Gastrocnemius medialis (tissue), 4 donors: Measurements from ENCODE around the gene CERK. TPM values are rescaled to one million over a fixed set of nuclear protein-coding genes. Genes with fewer than 3 reads are reported as not detected.

Source experiments
- ATAC-seq, 2 donors: fragments of 150-250 bp; one replicate each; pipeline ENCODE4 v1.9.1; 2016
- DNase-seq, 2 donors: peaks; one replicate each; pipeline ENCODE4 v3.0.0-alpha.2; 2019
- H3K27ac ChIP-seq, 4 donors: fragments of 200-600 bp; sonication (generic); 1 replicate in 1 of 4; 2 replicates in 3 of 4; pipeline ENCODE4 v1.5.1; 2016 to 2018; ENCODE audit warnings: mild to moderate bottlenecking in 2 of 4, moderate library complexity in 1 of 4
- H3K27me3 ChIP-seq, 3 donors: fragments of 200-600 bp; sonication (generic) in 2 of 3; 1 replicate in 1 of 3; 2 replicates in 2 of 3; pipeline versions ENCODE4 v1.5.1 to v1.6.0; 2016 to 2019; ENCODE audit warnings: mild to moderate bottlenecking in 1 of 3, moderate library complexity in 1 of 3
- H3K36me3 ChIP-seq, 2 donors: fragments of 200-600 bp; sonication (generic) in 1 of 2; one replicate each; pipeline ENCODE4 v1.5.1; 2017 to 2018
- H3K4me1 ChIP-seq, 2 donors: fragments of 200-600 bp; sonication (generic) in 1 of 2; one replicate each; pipeline ENCODE4 v1.5.1; 2016 to 2017; ENCODE audit warnings: mild to moderate bottlenecking in 2 of 2
- H3K4me3 ChIP-seq, 4 donors: fragments of 200-600 bp; sonication (generic) in 3 of 4; 1 replicate in 1 of 4; 2 replicates in 3 of 4; pipeline ENCODE4 v1.5.1; 2016 to 2019; ENCODE audit warnings: mild to moderate bottlenecking in 2 of 4
- H3K9me3 ChIP-seq, 3 donors: fragments of 200-600 bp; sonication (generic) in 2 of 3; 1 replicate in 1 of 3; 2 replicates in 2 of 3; pipeline ENCODE4 v1.5.1; 2016 to 2019
- CTCF ChIP-seq, 5 experiments: fragments of 450-650 bp in 3 of 5; fragments of 200-600 bp in 2 of 5; sonication (generic) in 2 of 5; IDR thresholded peaks in 4 of 5; conservative IDR thresholded peaks in 1 of 5; 1 replicate in 4 of 5; 2 replicates in 1 of 5; pipeline ENCODE4 v1.5.1; 2016 to 2019; ENCODE audit warnings: antibody characterized with exemption in 5 of 5, mild to moderate bottlenecking in 3 of 5, moderate library complexity in 3 of 5
- POLR2A ChIP-seq, 2 donors: fragments of 450-650 bp; IDR thresholded peaks; one replicate each; pipeline ENCODE4 v1.6.1; 2017; ENCODE audit warnings: antibody characterized with exemption in 2 of 2, mild to moderate bottlenecking in 2 of 2, moderate library complexity in 2 of 2
- in situ Hi-C, 4 donors: fragments of 200-750 bp; cut with MboI; loops; one replicate each; pipeline versions ENCODE4 v1.15.0 to v1.8.0; 2017; ENCODE audit warnings: low sequenced_read_pairs in 4 of 4
- intact Hi-C: fragments of 100-400 bp; cut with DNase I; formaldehyde crosslinking; loops from one replicate; pipeline ENCODE4 v1.15.1; 2023; ENCODE audit warnings: low total_unique reads
- total RNA-seq, 4 donors: library from RNA; depleted of rRNA; stranded (reverse); fragments of >200 nt; gene quantifications; one replicate each; pipeline versions ENCODE4 v1.1.0 to v1.2.3, GENCODE V29; 2016

The CERK gene
- total RNA-seq, 4 donors from 2014 or later, result 32.7 to 38.7 (median 34.8) TPM

- ATAC-seq (peak; percentile 14 to 24), DNase-seq (peak in 1 of 2 donors; percentile 70)
- in situ Hi-C loops, result no loop called here
- H3K36me3 ChIP-seq, result no peaks in the 10 kb centered on the region
- no peaks in the 10 kb centered on the region for H3K27me3 ChIP-seq
- peaks cover 23 to 39% of the 10 kb centered on the region in 2 donors for H3K4me1 ChIP-seq
- H3K4me3 ChIP-seq, result peak overlapping the region; percentile 88 to 98 (median 96)
- intact Hi-C loops, result no loop called here
- peak overlapping the region; percentile 96 to 99 (median 98) for H3K27ac ChIP-seq
- H3K9me3 ChIP-seq, result no peaks in the 10 kb centered on the region
- TF ChIP-seq CTCF (IDR thresholded peaks at IDR 0.05 in 4 of 5, conservative IDR thresholded peaks at IDR 0.05 in 1 of 5), result no peak
Observed at GRCh38 chr22:46763051-46763705, 25.1 kb upstream of the CERK start.

GRCh38 chr22:46762238-46763050 is 24.4 kb upstream of the CERK start, which contains the start of gene TBC1D22A:
TBC1D22A (plus strand) TSS chr22:46762650; CDS start chr22:46762787, 137 bp downstream.
- Histone ChIP-seq H3K9me3 (no peaks in the 10 kb centered on the region), H3K4me3 (peak within 1 kb of the TSS; percentile 88 to 98 (median 96)), H3K4me1 (peaks cover 23 to 34% of the 10 kb centered on the region in 2 donors), H3K27ac (peak within 1 kb of the TSS; percentile 96 to 99 (median 98)), H3K27me3 (no peaks in the 10 kb centered on the region), H3K36me3 (no peaks in the 10 kb centered on the region)
- intact Hi-C loops, result loop anchor here (1.0 kb wide), 1 partner anchor 23 kb away; no protein-coding TSS in a partner anchor
- ATAC-seq (peak; percentile 92 to 94), DNase-seq (peak; percentile 90 to 93)
- in situ Hi-C loops, result no loop called here
- peak in 2 of 5 experiments; percentile 20 to 32 for TF ChIP-seq CTCF (IDR thresholded peaks at IDR 0.05 in 4 of 5, conservative IDR thresholded peaks at IDR 0.05 in 1 of 5)
- peak; percentile 99 for TF ChIP-seq POLR2A (IDR thresholded peaks at IDR 0.05)

- no peak for TF ChIP-seq CTCF (IDR thresholded peaks at IDR 0.05 in 4 of 5, conservative IDR thresholded peaks at IDR 0.05 in 1 of 5)
- no peak for TF ChIP-seq POLR2A (IDR thresholded peaks at IDR 0.05)
- intact Hi-C loops, result loop anchor here (1.0 kb wide), 1 partner anchor 22 kb away; no protein-coding TSS in a partner anchor
- in situ Hi-C loops, result no loop called here
- DNase-seq, result no peak
- ATAC-seq, result peak; percentile 21 to 31
- Histone ChIP-seq H3K4me3 (peak overlapping the region; percentile 88 to 98 (median 96)), H3K36me3 (no peaks in the 10 kb centered on the region), H3K9me3 (no peaks in the 10 kb centered on the region), H3K4me1 (peaks cover 23 to 32% of the 10 kb centered on the region in 2 donors), H3K27me3 (no peaks in the 10 kb centered on the region), H3K27ac (peak overlapping the region; percentile 96 to 99 (median 98))
Observed at GRCh38 chr22:46761539-46762237, 23.6 kb upstream of the CERK start.

DNA sequence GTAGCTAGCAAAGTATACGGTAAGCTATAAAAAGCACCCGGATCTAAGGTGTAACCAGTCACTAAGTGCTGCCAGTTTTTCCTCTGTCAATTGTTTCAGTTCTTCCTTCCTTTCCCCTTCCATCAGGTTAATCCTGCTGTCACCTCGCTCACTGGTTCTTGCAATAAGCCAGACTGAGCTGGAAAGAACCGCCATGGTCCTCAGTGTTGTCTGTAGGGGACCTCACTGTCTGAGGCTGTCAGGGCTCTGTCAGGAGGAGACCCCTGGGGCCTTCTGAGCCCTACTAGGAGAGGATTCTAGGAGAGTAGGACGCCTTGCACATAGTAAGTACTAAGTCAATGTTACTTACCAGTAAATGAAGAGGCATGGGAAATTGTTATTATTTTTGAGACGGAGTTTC is 23.0 kb upstream of the CERK start:
- no peaks in the 10 kb centered on the region for H3K27me3 ChIP-seq
- peaks cover 23 to 32% of the 10 kb centered on the region in 2 donors for H3K4me1 ChIP-seq
- ATAC-seq (no peak), DNase-seq (no peak)
- H3K27ac ChIP-seq, result peak overlapping the region; percentile 96 to 99 (median 98)
- intact Hi-C loops (no loop called here), in situ Hi-C loops (no loop called here)
- no peaks in the 10 kb centered on the region for H3K9me3 ChIP-seq
- H3K4me3 ChIP-seq, result peak overlapping the region in 3 of 4 donors; percentile 88 to 98 (median 97)
- no peaks in the 10 kb centered on the region for H3K36me3 ChIP-seq
- no peak for TF ChIP-seq CTCF (IDR thresholded peaks at IDR 0.05 in 4 of 5, conservative IDR thresholded peaks at IDR 0.05 in 1 of 5)
- no peak for TF ChIP-seq POLR2A (IDR thresholded peaks at IDR 0.05)
